ENCODE results near the gene GOPC.

Gene GOPC

GRCh38 chr6:117538615-117539014 is 63.7 kb downstream of the GOPC start:
- DNase-seq (ENCODE audit: low spot score): no peak
- no peak for TF ChIP-seq CTCF (IDR thresholded peaks at IDR 0.05; ENCODE audit: extremely low read depth, missing control alignments)

GRCh38 chr6:117536317-117536716 is 66.0 kb downstream of the GOPC start:
- TF ChIP-seq CTCF (IDR thresholded peaks at IDR 0.05; ENCODE audit: extremely low read depth, missing control alignments): no peak
- no peak for DNase-seq (ENCODE audit: low spot score)

GRCh38 chr6:117534974-117535373 is 67.3 kb downstream of the GOPC start:
- TF ChIP-seq CTCF (IDR thresholded peaks at IDR 0.05; ENCODE audit: extremely low read depth, missing control alignments): no peak

GRCh38 chr6:117533775-117534174 is 68.5 kb downstream of the GOPC start:
- no peak for DNase-seq (ENCODE audit: low spot score)
- no peak for TF ChIP-seq CTCF (IDR thresholded peaks at IDR 0.05; ENCODE audit: extremely low read depth, missing control alignments)

More at GRCh38 chr6:117534974-117535373, 67.3 kb downstream of the GOPC start:
- no peak for DNase-seq (ENCODE audit: low spot score)

- no peak for TF ChIP-seq CTCF (IDR thresholded peaks at IDR 0.05; ENCODE audit: extremely low read depth, missing control alignments)
- DNase-seq (ENCODE audit: low spot score): no peak
Measured at GRCh38 chr6:117531809-117532725, 70.2 kb downstream of the GOPC start.

- DNase-seq (ENCODE audit: low spot score): no peak
- no peak for TF ChIP-seq CTCF (IDR thresholded peaks at IDR 0.05; ENCODE audit: extremely low read depth, missing control alignments)
Measured at GRCh38 chr6:117531346-117531745, 71.0 kb downstream of the GOPC start.

GRCh38 chr6:117530467-117531242 is 71.7 kb downstream of the GOPC start:
- DNase-seq (ENCODE audit: low spot score): no peak
- TF ChIP-seq CTCF (IDR thresholded peaks at IDR 0.05; ENCODE audit: extremely low read depth, missing control alignments): no peak
